DMS 273 (cell line): ENCODE measurements around the gene SREBF2.
"Not testable (repeated sequence)": the region's sequence is repeated elsewhere in the genome, so short reads cannot be mapped to it uniquely, and the experiment has no call there.

Experiments used
- DNase-seq: peaks from one replicate; lab custom pipeline; 2025; ENCODE audit not compliant: unreplicated experiment; lab: John Stamatoyannopoulos, UW

Gene SREBF2

DNA sequence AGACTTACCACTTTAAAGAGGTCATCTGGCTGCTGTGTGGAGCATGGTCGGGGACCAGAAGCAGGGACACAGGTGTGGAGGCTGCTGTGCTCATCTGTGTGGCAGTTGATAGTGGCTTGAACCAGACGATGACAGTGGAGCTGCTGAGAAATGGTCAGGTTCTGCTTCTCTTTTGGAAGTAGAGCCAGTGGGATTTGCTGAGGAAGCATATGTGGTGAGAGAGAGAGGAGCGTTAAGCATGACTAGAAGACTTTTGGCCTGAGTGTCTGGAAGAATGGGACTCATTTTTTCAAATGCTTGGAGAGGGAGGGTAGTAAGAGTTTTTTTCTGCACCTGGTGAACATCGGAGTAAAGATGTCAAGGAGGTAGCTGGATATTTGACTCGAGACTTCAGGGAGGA lies 12.5 kb upstream of the SREBF2 start:
- no peak for DNase-seq

GRCh38 chr22:41821471-41822316 lies 11.2 kb upstream of the SREBF2 start:
- DNase-seq, result no peak

DNA sequence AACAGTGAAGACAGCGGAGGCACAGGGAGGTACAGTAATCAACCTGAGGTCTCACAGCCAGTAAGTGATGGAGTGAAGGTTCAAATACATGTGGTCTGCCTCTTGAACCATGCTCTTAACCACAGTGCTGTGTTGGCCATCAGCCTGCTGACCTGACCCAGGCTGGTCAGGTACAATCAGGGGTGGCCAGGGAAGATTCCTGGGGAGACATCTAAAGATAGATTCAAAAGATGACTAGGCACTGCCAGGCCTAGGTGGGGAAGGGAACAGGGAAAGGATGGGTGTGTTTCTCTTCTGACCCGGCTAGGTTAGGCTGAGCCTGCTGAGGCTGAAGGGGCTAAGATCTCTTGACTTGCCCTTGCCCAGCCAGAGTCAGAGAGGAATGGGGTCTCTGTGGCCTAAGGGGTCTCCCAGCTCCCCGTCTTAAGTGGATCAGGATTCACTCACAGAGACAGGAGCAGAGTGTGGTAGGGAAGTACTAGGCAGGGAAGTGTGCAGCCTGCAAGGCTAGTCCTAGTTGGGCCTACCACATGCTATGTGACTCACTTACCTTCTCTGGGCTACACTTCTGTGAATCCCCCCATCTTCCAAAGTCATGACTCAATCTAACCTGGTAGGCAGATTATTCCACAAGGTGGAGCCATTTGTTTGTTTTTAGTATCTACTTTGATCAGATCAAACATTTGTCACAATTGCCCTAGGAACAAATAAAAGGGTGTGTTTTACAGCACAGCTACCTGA lies 10.4 kb upstream of the SREBF2 start:
- DNase-seq, result peak; percentile 60

- no peak for DNase-seq
These were observed 9.1 kb upstream of the SREBF2 start for GRCh38 chr22:41823797-41824196.

DNA sequence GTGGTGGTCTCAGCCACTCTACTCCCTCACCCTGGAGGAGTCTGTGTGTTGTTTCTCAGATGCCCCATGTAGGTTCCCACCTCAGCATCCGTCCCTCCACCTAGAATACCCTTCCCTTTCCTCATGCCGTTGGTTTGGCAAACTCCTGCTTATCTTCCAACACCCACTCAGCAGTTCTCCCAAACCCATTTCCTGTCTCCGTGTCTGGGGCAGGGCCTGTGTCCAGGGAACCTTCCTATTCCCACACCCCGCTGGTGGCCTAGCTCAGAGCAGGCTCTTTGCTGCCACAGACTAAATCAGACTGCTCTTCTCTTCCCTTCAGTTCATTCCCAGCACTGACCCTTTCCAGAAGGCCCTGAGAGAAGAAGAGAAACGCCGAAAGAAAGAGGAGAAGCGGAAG lies 7.5 kb upstream of the SREBF2 start:
- DNase-seq, result no peak

DNA sequence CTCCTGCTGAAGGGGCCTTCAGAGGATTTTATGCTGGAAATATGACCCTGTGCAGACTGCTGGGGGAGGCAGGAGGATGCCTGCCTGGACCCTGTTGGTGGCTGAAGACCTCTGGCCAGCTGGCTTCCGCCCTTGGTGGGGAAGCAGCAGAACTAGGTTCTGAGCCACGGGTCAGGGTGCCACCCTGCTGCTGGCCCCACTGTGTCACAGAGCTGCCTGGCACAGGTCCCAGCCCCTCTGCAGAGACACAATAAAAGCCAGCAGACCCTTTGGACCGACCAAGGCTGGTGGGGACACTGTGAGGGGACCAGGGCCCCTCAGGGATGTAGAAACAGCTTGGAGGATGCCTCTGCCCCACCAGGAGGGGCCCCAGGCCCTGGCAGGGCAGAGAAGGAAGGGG lies 6.9 kb upstream of the SREBF2 start:
- DNase-seq, result no peak

DNA sequence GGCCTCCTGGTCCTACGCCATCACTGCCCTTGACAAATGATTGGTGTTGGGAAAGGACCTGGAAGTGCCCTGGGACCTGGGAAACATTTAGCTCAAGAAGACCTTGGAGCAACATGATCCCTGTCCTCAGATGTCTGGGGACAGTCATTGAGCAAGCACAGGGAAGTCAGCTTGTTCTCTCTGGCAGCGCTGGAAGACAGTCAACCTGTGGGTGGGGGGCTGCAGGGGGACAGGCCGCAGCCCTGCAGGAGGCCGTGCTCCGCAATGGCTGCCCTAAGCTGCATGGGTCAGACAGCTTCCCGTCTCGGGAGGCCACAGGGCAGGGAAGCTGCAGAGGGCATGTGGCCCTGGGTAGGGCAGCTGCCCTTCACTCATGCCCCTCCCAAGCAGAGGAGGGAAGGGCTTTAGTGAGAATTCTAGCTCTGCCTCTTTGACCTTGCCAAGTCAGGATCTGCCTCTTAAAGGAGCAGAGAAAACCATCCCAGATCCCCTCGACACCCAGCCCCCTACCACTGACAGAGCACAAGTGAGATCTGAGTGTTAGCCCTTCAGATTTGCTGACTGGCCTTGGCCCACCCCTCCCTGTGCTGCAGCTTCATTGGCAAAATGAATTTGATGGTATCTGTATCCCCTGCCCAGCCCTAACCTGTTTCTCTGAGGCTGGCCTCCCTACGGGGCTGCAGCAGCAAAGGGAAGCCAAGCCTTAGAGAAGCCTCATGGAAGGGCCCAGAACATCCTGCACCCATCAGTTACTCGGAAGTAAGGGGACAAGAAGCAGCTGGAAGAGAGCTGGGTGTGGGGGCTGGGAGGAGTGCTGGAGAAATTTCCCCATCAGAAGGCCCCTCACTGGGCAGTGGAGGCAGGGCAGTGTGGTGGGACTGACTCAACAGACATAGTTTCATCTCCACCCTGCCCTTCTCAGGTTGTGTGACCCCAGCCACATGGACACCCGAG lies 6.2 kb upstream of the SREBF2 start:
- no peak for DNase-seq

GRCh38 chr22:41827671-41828070 lies 5.2 kb upstream of the SREBF2 start:
- no peak for DNase-seq

DNA sequence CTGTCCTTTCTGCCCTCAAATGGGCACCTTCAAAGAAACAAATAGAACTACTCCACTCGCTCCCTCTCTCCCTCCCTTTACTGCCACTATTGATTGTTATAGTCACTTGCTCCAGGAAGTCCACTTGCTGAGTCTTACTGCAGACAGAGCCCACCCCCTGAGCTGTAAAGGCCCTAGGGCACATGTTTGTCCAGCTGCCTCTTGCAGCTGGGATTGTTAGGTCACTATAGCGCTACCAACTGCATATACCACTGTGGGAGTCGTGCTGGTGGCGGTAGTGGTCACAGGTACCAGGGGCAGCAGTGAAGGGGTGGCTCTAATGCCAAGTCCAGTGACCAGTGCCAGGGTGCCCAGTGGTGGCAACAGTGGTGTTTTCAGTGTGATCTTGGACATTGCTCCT lies 4.4 kb upstream of the SREBF2 start:
- no peak for DNase-seq

GRCh38 chr22:41830174-41830573 lies 2.7 kb upstream of the SREBF2 start:
- DNase-seq, result peak; percentile 24

GRCh38 chr22:41831383-41831782 lies 1.5 kb upstream of the SREBF2 start:
- DNase-seq, result no peak

DNA sequence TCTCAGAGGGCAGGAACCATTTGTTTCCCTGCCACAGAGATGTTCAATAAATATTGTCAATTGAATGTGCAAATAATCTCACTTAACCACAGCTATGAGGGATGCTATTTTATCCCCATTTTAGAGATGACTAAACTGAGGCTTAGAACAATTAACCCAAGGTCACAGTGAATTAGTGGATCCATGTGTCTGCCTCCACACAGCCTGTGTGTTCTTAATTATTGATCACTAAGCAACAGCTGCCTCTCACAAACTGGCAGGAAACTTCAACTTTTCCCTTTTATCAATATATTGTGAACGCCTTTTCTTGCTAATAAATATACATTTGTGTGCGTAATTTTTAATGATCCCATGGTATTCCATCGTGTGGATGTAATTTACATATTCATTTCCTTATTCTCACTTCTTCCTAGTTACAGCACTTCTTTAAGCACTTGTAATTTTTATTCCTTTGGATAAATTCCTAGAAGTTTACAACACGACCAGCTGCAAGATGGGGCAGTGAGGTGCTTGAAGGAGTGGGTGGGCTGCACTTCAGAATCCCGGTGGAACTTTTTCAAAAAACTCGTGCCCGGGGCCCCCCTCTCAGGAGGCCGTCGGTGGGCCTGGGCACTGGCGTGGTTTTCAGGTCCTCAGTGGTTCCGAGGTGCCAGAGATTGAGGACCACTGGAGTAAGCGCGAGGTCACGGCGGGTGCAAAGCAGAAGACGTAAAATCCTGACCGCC lies 915 bp upstream of the SREBF2 start:
- no peak for DNase-seq

- peak; percentile 66 for DNase-seq
These were observed 582 bp downstream of the SREBF2 start for GRCh38 chr22:41833369-41834004.

DNA sequence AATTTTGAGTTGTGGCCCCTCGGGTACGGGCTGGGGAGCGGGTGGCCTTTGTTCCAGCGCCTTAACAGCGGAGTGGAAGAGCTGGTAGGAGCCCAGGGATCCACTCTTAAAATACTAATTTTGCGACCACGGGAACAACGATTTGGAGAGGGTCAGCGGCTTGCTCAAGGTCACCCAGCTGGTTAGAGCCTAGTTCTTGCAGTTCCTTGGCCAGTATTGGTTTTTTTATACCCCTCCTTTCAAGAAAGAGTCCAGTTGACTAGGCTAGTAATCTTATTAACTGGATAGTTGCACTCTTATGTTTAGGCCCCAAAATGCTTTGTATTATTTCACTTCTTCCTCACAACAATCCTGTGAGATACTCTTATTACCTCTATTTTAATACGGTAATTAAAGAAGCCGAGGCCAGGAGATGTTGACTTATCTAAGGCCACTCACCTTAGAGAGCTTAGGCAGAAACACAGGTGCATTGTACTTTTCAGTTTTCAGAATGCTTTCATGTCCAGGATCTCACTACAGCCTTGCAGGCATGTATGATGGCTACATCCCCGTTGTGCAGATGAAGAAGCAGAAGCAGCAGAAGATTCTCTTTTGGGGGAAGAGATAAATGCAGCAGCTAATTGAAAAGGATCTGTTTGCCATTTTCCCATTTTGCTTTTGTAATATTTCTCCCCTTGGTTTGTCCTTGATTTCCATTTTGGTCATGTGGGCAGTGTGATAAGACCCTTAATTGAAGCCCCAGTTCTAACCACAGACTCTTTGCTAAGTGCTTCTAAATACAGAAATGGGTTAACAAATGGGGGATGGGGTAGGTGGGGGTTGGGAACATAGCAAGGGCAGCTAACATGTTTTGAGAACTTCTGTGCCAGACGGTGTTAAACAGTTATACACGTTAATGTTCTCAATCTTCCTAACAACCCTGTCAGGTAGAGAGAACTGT lies 1.4 kb downstream of the SREBF2 start:
- DNase-seq, result no peak

GRCh38 chr22:41835462-41835861 lies 2.6 kb downstream of the SREBF2 start:
- DNase-seq, result not testable (repeated sequence)

- no peak for DNase-seq
These were observed 3.6 kb downstream of the SREBF2 start for GRCh38 chr22:41836551-41836950.

DNA sequence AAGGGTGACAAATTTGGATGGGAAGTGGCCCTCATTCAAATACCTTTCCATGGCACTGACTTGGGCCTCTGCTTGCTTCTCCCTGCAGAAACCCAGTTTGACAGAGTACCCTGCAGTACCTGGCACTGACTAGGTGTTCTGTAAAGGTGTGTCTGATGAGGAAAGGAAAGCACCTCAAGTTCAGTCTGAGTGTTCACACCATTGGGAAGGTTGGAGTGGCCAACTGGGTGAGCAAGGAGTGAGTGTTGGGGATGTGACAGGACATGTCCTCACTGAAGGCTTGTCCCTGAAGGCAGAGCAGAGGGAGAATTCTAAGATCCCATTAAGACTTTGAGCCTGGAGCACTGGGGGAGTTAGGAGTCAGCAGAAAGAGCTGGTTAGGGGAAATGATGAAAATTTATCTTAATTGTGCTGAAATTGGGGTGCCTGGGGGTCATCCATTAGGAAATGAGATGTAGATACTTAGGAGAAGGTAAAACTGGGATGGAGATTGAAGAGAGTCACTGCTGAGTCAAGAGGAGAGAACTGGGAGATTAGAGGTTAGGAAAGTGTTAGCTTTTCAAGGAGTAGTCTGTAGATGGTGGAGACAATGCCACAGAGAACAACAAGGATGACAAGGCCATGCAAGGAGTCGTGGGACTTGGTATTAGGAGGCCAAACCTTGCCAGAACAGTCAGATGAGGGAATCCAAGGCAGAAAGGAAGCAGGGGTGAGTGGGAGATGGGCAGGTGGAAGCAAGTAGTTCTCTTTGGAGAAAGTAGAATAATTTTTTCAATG lies 6.1 kb downstream of the SREBF2 start:
- DNase-seq, result no peak

DNA sequence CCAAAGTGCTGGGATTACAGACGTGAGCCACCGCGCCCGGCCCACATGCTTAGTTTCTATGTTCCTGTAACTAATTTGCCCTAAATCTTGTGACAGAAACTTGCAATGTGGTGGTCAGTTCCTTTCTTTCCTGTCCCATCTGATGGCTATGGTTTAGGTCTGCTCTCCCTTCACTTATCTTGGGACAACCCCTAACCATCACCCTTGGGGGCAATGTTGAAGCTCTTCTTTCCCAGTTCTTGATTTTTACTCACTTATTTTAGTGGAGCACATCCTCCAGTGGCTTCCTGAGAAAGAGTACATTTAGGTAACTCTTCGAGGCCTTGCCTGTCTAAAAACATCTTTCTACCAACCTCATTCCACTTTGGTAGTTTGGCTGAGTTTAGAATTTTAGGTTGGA lies 7.3 kb downstream of the SREBF2 start:
- DNase-seq, result no peak
